GM12865 (cell line): ENCODE measurements around the gene NKAPL.

Source experiments
- DNase-seq: peaks from one replicate; pipeline ENCODE4 v3.0.0; 2010; ENCODE audit warnings: low read depth
- H3K4me3 ChIP-seq: 2 replicates; pipeline ENCODE4 v1.5.1; 2011; ENCODE audit warnings: mild to moderate bottlenecking, low read depth, low read length, control low read depth
- TF ChIP-seq, protein P1 (sequence below): IDR thresholded peaks from 2 replicates; pipeline ENCODE4 v1.5.1; 2011; ENCODE audit warnings: low read length, control low read depth, low read depth, inconsistent platforms; ENCODE audit not compliant: insufficient read depth; ENCODE audit errors: missing control alignments

The NKAPL gene

DNA sequence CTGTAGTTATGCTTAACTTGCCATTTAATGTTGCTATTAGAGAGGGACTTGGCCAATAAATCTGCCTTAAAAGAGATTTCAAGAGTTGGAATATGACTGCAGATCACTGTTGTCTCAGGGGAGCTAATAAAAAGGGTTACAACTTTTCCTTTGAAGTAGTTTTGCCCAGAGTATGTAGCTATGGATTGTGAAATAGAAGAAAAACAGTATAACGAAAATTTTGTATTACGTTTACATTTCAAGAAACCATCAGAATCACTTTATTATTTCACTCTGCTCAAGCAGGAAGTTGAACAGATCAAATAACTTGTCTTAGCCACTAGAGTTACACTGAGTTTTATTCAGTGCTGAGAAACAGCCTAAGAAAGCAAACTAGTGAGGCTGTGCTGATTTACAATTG, 4.8 kb downstream of the NKAPL start:
- TF ChIP-seq, protein P1, sequence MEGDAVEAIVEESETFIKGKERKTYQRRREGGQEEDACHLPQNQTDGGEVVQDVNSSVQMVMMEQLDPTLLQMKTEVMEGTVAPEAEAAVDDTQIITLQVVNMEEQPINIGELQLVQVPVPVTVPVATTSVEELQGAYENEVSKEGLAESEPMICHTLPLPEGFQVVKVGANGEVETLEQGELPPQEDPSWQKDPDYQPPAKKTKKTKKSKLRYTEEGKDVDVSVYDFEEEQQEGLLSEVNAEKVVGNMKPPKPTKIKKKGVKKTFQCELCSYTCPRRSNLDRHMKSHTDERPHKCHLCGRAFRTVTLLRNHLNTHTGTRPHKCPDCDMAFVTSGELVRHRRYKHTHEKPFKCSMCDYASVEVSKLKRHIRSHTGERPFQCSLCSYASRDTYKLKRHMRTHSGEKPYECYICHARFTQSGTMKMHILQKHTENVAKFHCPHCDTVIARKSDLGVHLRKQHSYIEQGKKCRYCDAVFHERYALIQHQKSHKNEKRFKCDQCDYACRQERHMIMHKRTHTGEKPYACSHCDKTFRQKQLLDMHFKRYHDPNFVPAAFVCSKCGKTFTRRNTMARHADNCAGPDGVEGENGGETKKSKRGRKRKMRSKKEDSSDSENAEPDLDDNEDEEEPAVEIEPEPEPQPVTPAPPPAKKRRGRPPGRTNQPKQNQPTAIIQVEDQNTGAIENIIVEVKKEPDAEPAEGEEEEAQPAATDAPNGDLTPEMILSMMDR, result no peak
- no peak for DNase-seq
- H3K4me3 ChIP-seq, result no peak overlapping the region

DNA sequence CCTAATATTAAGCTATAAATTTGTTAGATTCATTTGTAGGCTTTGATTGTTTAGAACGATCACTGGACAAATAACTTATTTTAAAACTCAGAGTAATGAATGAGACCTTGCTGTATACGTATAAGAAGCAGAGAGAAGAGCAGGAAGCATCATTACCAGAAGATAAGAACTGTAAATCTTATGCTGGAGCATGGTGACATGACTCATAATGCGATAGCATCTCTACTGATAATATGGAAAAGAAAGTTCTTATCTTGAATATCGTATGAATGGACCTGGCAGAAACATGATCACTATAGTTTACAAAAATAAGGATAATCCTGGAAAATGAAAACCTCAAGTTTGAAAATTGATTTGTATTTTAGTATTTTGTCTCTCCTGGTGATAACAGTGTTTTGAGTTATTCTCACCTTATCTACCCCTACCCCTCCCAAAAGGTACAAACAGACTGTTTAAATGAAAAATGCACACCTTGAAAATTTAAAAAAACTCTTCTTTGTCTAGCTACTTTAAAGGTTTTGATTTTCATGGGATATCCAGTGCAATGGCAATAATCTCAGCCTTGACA, 5.8 kb downstream of the NKAPL start:
- TF ChIP-seq, protein P1, result no peak
- no peak overlapping the region for H3K4me3 ChIP-seq
- DNase-seq, result no peak

DNA sequence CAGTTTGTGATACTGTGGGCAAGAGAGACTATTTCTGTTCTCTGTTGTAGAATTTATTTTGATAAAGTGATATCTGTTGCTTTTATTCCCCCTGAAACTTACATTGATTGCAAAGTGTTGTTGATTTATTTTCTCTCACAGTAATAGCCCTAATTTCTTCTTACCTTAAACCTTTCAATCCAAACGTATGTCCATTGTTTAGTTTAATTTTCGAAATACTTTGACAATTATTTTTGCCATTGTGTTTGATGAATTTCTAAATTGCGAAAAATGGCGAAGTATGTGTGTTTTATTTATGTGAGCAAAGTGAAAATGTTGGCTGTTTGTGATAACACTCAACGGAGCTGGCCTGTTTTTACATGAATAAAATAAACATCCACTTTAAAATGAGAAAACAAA, 7.5 kb downstream of the NKAPL start:
- TF ChIP-seq, protein P1, result no peak
- no peak for DNase-seq
- H3K4me3 ChIP-seq, result peak overlapping the region; percentile 93

DNA sequence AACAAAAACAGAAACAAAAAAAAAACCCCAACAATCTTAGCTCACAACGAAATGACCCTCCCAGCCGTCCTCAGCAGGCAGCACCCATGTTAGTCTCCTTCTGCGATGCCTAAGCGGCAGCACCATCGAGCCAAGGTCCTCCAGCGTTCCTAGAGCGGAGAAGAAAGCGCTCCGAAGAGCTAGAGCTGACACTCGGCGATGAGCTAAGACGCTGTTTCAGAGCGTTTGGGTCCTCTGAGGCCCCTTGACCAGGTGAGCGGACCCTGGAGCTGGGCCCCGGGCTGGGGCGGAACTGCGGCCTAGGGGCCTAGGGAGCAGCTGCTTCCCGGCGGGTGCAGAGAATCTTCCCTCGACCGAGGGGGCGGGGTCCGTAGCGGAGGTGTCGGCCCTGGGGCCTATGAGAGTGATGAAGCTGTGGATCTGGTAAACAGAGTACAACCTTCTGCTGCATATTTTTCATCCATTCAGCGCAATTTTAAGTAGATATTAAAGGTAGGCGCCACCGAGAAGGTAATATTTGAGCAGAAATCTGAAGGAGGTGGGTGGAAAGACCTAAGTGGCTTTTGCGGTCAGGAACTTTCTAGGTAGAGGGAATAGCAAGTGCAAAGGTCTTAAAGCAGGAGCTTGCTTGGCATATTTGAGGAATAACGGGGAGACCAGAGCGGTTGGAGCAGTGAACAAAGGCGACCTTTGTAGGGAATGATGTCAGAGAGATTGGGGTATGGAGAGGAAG, 8.0 kb downstream of the NKAPL start, which contains the start of gene ZSCAN26:
ZSCAN26 (plus strand) TSS at position 182 of the 733 bp plus-strand sequence. CDS start 4,777 bp downstream, outside the sequence.
- peak within 1 kb of the TSS; percentile 93 for H3K4me3 ChIP-seq
- TF ChIP-seq, protein P1, result no peak

DNA sequence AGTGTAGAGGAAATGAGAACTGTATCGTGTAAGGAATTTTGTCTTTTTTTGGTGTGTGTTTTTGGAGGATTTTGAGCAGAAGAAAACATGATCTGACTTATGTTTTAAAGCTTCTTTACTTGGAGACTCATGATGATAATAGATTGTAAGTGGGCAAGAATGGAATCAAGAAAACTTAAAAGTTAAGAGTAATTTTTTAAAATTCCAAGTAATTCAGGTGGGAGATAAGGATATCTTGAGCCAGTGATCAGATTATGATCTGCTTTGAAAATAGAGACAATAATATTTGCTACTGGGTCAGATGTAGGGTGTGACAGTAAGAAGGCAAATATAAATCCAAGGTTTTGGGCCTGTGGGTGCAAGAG, 8.6 kb downstream of the NKAPL start:
- TF ChIP-seq, protein P1, result no peak

More for the DNA sequence above, 8.0 kb downstream of the NKAPL start, which contains the start of gene ZSCAN26:
- peak; percentile 94 for DNase-seq

DNA sequence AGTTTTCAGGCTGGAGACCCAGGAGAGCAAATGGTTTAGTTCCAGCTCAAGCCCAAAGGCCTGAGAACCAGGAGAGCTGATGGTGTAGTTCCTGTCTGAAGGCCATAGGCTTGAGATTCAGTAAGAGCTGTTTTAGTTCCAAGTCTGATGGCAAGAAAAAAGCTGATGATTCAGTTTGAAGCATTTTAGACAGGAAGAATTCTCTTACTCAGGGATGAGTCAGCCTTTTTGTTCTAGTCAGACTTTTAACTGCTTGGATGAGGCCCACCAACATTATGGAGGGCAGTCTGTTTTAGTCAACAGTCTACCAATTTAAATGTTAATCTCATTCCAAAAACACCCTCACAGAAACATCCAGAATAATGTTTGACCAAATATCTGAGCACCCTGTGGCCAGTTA, 10.4 kb downstream of the NKAPL start:
- TF ChIP-seq, protein P1, result no peak
- DNase-seq, result no peak
- no peak overlapping the region for H3K4me3 ChIP-seq

More for the DNA sequence above, 8.6 kb downstream of the NKAPL start:
- no peak for DNase-seq
- H3K4me3 ChIP-seq, result peak overlapping the region; percentile 93

DNA sequence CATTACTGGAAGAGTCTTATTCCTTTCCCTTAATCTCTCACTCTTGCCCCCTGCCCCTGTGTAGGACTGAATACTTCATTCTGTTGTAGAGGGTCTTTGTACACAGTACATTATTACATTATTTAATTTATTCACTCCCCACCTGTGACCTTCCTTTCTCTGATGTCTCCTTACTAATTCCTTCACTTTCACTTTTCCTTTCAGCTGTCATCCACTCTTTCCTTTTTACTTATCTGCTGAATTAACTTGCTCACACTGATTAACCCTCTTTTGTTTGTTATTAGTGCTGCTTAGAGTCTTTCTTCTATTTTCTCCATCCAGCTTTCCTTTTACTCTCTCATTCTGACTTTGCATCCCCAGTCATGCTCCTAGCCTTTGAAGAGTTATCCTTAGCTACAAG, 15.8 kb downstream of the NKAPL start:
- no peak overlapping the region for H3K4me3 ChIP-seq
- TF ChIP-seq, protein P1, result no peak
- DNase-seq, result no peak
